CD1c-positive myeloid dendritic cell (primary cell): ENCODE data around the gene FAM241A.
"Not testable (repeated sequence)": the region's sequence is repeated elsewhere in the genome, so short reads cannot be mapped to it uniquely, and the experiment has no call there.

Experiments
- DNase-seq: peaks from one replicate; pipeline ENCODE4 v3.0.0-alpha.2; 2016; ENCODE audit errors: extremely low spot score

The FAM241A gene

GRCh38 chr4:112138538-112138937, 6.7 kb upstream of the FAM241A start:
- DNase-seq = no peak

DNA sequence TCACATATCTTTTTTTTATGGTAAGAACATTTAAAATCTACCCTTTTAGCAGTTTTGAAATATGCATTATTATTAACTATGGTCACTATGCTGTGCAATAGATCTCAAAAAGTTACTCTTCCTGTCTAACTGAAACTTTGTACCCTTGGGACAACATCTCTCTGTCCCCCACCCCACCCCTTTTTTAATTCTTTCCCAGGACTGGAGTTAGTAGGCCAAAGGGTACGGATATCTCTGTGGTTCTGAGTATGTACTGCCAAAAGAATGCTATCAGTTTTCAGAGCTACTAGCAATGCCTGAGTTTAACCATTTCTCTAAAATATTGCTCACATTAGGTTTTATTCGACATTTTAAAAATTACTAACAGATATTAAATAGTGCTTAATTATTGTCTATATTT, 4.7 kb upstream of the FAM241A start:
- no peak for DNase-seq

DNA sequence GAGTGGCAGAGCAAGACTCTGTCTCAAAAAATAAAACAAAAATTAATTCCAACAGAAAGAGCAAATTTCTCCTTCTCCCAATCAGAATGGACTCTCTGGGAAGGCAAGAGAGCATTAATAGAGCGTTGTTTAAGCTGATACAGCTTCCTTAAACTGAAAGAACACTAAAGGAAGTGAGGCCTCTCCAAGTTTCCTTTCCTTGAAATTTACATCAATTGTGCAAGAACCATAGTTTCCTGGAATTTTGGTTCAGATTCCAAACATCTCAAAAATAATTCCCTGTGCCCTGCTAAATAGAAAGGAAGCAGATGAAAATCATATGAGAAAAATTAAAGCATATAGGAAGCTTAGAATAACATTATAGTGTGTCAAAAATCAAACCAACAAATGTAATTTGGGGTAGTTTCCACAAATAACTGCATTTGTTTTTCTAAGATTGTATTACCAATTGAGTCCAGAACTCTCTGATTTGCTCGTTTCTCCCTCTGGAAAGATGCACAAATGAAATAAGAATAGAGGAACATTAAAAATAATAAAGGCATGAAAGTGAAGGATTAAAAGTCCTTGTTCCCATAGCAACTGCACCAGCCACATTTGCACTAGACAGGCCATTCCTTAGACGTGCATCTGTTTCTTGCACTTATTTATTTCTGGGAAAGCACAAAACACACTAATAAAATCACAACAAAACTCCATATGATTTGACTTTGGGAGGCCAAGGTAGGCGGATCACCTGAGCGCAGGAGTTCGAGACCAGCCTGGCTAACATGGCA, 3.7 kb upstream of the FAM241A start:
- peak; percentile 37 for DNase-seq

GRCh38 chr4:112142182-112142581, 3.1 kb upstream of the FAM241A start:
- DNase-seq = no peak

DNA sequence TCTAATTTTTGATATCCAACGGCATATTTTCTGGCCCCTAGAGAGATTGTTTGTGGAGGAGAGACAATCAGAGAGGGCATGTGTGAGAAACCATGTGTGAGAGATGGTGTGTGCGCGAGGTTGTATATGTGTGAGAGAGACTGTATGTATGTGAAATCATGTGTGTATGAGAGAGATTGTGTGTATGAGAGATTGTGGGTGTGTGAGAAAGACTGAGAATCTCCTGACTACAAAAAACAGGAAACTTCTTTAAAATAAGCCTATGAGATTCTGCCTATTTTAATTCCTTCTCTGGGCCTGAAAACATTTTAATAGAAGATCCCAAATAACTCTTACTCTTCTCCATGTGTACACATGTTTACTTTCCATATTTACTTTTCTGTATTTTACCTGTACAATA, 1.5 kb upstream of the FAM241A start:
- DNase-seq = peak; percentile 23

DNA sequence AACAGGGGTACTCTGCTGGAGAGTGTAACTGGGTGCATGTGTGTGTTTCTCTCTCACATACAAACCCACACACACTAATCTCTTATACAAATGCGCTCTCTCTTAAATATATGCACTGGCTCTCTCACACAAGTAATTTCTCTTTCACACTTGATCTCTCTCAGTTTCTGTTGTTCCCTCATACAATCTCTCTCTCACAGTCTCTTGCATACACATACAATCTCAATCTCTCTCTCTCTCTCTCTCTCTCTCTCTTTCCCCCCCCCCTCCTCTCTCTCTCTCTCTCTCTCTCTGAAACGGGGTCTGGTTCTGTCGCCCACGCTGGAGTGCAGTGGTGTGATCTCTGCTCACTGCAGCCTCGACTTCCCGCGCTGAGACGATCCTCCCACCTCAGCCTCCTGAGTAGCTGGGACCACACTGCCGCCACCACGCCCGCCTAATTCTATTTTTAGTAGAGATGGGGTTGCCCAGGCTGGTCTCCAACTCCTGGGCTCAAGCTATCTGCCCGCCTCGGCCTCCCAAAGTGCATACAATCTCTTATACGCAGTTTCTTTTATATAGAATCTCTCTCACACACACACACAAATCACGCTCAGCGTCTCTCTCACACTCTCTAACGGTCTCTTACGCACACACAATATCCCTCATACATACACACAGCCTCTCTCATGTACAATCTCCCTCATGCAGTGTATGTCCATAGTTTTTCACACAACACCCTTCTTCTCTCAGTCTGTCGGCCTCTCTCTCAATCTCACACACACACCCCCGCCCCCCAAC, 518 bp upstream of the FAM241A start:
- no peak for DNase-seq

DNA sequence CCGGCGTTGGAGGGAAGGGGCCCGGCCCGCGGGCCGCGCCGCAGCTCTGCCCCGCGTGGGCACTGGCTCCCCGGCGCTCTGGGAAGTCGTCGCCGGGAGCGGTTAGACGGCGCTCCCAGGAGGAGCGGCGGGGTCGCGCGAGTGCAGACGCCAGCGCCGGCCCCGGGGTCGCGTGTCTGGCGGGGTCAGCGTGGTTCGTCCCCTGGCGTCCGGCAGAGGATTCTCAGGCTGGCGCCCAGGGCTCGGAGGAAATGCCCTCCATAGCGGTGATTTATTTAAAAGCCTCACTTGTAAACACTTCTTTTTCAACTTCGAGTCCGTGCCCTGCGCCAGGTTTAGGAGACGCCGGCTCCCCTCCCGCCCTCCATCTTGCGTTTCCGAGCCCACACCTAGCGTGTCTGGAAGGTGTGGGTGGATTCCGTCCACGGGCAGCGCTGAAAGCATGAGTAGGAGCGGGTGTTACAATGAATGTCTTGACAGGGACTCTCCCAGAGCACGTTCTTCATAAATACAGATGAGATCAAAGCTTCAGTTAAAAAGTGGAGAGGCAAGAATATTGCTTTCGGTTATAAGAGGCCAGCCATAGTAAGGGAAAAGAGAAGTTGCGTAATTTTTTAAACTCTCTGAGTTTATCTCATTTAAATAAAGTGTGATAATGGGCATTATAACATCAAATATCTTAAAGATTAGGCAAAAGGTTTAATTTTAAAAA, 692 bp downstream of the FAM241A start:
- peak; percentile 68 for DNase-seq

DNA sequence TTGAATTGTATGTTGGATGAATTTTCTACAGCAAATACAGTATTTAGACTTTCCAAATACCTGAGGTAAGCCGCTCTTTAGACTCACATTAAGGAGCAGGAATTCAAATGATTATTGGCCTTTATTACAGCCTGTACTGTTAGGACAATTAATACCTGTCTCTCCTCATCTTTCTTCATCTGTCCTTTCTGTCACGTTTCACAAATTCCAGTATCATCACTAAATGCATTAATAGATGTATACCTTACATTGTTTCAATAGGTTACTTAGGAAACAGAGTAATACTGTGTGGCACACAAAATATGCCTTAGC, 1.2 kb downstream of the FAM241A start:
- no peak for DNase-seq

DNA sequence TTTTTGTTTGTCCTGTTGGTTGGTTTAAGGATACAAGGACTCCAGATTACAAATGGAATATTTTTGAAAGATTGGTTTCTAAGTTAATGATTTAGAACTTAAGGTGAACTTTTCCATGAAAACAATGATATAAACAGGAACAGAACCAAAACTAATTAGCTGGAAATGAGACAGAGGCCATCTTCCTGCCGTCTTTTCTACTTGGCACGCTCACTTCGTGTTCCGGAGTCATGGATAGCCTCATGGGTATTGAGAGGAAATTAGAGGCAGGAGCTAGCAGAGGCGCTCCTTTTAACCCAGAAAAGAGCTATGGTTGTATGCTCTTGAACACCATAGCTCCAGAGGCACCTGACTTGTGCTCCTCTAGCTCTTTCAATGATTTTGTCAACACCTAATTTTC, 2.4 kb downstream of the FAM241A start:
- no peak for DNase-seq

DNA sequence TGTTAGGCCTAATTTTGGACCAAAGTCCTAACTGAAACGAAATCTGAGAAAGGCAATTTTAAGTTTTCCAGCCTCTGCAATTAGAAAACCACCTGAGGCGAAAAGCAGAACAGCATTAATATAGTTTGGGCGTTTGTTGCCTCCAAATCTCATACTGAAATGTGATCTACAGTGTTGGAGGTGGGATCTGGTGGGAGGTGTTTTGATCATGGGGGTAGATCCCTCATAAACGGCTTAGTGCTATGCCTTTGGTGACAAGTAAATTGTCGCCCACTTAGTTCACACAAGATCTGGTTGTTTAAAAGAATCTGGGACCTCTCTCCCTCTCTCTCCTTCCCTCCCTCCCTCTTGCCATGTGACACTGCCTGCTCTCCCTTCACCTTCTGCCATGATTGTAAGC, 5.7 kb downstream of the FAM241A start:
- DNase-seq = no peak

DNA sequence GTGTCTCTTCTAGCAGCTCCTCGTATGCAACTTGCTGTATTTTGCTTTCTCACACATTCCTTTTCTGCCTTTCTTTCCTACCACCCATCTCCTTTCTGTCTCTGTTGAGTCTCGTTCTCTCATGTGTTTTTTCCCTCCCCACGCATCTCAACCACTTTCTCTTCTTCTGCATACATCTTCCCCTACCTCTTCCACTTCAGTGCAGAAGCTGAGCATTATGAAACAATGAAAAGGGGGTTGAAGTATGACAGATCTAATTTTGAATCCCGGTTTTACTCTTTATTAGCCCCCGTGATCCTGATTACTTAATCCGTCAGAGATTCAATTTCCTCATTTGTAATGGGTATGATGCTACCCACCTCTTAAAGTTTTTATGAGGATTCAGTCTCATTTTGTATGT, 7.3 kb downstream of the FAM241A start:
- peak; percentile 59 for DNase-seq

DNA sequence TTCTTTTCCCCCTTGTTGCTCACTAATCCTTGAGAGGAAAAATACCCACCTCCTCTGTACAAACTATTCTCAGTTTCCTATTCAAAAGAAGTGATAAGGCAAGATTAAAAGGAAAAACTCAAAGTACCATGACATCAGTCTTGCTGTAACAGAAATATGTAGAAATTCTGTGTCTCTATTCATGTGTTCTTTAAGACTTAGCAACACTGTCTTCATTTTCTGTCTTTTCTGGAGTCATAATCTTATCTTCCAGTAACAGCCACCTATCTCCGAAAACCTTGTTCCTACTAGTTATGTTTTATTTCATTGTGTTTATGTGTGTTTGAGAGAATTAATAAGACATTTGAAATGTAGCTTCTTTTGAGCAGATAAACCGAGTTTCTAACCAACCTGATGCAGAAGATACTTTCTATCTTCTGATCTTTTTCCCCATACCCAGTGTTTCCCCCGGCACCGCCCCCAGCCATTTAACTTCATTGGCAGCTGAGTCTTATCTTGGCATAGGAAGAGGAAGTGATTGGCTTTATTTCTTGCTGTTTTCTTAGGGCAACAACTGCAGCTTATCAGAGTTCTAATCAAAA, 8.0 kb downstream of the FAM241A start:
- DNase-seq = peak; percentile 26

GRCh38 chr4:112156112-112156511, 10.9 kb downstream of the FAM241A start:
- peak; percentile 24 for DNase-seq

GRCh38 chr4:112156553-112156952, 11.3 kb downstream of the FAM241A start:
- DNase-seq = peak; percentile 20

DNA sequence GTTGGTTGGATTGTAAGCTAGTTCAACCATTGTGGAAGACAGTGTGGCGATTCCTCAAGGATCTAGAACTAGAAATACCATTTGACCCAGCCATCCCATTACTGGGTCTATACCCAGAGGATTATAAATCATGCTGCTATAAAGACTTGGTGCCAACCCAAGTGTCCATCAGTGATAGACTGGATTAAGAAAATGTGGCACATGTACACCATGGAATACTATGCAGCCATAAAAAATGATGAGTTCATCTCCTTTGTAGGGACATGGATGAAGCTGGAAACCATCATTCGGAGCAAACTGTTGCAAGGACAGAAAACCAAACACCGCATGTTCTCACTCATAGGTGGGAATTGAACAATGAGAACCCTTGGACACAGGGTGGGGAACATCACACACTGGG, 18.5 kb downstream of the FAM241A start:
- DNase-seq = not testable (repeated sequence)

- no peak for DNase-seq
Measured at GRCh38 chr4:112167794-112168193, 22.5 kb downstream of the FAM241A start.

DNA sequence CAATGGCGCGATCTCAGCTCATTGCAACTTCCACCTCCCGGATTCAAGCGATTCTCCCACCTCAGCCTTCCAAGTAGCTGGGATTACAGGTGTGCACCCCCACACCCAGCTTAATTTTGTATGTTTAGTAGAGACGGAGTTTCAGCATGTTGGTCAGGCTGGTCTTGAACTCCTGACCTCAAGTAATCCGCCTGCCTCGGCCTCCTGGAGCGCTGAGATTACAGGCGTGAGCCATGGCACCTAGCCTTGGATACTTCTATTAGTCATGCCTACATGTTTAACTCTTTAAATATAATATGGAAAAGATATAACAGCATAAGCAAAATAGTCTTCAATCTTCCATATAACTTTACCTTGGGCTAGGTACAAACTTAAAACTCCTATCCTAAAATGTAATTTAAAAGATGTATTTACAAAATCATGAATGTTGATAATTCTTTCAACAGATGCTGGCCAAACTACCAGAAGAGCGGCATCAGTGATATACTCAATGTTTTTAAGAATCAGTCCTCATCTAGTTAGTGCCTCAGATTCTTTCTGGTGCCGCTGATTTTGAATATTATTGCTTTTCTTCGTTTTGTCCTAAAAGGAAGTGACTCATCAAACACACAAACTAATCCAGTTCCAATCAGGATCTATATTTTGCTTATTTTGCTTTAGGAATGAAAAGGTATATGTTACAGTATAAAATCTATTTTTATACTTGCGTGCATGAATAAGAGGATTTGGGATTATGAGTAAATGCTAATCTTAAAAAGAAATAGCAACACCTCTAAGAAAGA, 23.7 kb downstream of the FAM241A start:
- DNase-seq = no peak

GRCh38 chr4:112170451-112170993, 25.3 kb downstream of the FAM241A start:
- peak; percentile 17 for DNase-seq

DNA sequence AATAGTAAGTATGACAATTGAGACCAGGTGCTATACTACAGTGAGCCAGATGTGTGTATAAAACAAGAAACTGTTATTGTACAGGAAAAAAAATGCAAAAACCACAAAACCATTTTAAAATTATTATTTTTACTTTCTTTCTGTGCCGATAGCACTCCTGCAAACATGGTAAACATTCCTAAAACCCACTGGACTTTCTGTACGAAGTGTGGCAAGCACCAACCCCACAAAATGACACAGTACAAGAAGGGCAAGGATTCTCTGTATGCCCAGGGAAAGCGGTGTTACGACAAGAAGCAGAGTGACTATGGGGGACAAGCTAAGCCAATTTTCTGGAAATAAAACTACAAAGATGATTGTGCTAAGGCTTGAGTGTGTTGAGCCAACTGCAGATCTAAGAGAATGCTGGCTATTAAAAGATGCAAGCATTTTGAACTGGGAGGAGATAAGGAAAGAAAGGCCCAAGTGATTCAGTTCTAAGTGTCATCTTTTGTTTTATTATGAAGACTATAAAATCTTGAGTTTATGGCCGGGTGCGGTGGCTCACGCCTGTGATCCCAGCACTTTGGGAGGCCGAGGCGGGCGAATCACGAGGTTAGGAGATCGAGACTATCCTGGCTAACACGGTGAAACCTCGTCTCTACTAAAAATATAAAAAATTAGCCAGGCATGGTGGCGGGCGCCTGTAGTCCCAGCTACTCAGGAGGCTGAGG, 26.0 kb downstream of the FAM241A start:
- not testable (repeated sequence) for DNase-seq

DNA sequence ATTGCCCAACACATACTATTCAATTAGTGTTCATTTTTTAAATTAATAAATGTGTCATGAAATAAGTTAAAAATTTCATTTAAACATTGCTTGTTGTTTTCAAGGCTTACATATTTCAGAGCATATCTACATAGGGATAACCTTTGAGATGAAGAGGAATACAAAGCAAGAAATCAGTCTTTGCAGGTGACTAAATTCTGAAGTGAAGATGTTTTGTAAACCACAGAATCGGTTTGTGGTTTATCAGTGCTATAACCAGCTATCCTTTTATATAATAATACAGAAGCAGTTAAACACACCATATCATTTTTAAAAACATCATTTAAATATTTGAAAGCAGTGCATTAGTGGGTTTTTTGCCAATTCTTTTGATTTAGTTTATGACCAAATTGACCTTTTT, 26.9 kb downstream of the FAM241A start:
- no peak for DNase-seq
